Measurements from ENCODE around the gene PTPRB. TPM values are rescaled to one million over a fixed set of nuclear protein-coding genes. Genes with fewer than 3 reads are reported as not detected.

PTPRB gene
- total RNA-seq, 1 experiment from 2014 or later = 1.9 TPM

- H3K4me1 ChIP-seq (replicated peaks; ENCODE audit: insufficient read depth) = 0 out of 2 replicates have a peak, but pooled peaks cover 4% of the 10 kb centered on the region
- ChIA-PET CTCF (no interaction called here), POLR2A (ENCODE audit: unreplicated experiment) (no interaction called here)
- no peak overlapping the region for H2AFZ ChIP-seq
- no peaks in the 10 kb centered on the region; the same call in 1 of the 2 replicates for H3F3A ChIP-seq (ENCODE audit: insufficient read depth, low read depth)
- H4K20me1 ChIP-seq (ENCODE audit: insufficient read depth) = no peaks in the 10 kb centered on the region
- no peak overlapping the region for H3K4me3 ChIP-seq
- H3K79me2 ChIP-seq (ENCODE audit: low read depth) = no peaks in the 10 kb centered on the region
- DNase-seq = no peak
- no peak for TF ChIP-seq CTCF (conservative IDR thresholded peaks at IDR 0.05)
- TF ChIP-seq EZH2 (IDR thresholded peaks at IDR 0.05; ENCODE audit: low read depth) = no peak
- H3K36me3 ChIP-seq (ENCODE audit: low read depth) = no peaks in the 10 kb centered on the region
- H3K9me3 ChIP-seq (ENCODE audit: insufficient read depth, low read depth) = no peaks in the 10 kb centered on the region
- BruUV-seq (replicated peaks) = no TSS peak
- H3K27ac ChIP-seq = no peak overlapping the region
- no peaks in the 10 kb centered on the region for H3K9me2 ChIP-seq (ENCODE audit: insufficient read depth)
- intact Hi-C loops (cut with micrococcal nuclease; ENCODE audit: unreplicated experiment) = no loop called here
- H3K27me3 ChIP-seq (ENCODE audit: insufficient read depth, low read depth) = no peaks in the 10 kb centered on the region
- no peak overlapping the region for H3K4me2 ChIP-seq
These were observed 77.8 kb downstream of the PTPRB start for GRCh38 chr12:70559390-70559789.

GRCh38 chr12:70557583-70558191 is 79.5 kb downstream of the PTPRB start:
- Histone ChIP-seq H3K27ac (no peak overlapping the region), H3K4me2 (no peak overlapping the region), H3K4me3 (no peak overlapping the region), H3K36me3 (ENCODE audit: low read depth) (no peaks in the 10 kb centered on the region), H3K27me3 (ENCODE audit: insufficient read depth, low read depth) (no peaks in the 10 kb centered on the region), H3F3A (ENCODE audit: insufficient read depth, low read depth) (no peaks in the 10 kb centered on the region; the same call in 1 of the 2 replicates), H2AFZ (no peak overlapping the region), H3K9me2 (ENCODE audit: insufficient read depth) (no peaks in the 10 kb centered on the region), H3K4me1 (replicated peaks; ENCODE audit: insufficient read depth) (0 out of 2 replicates have a peak, but pooled peaks cover 4% of the 10 kb centered on the region), H3K9me3 (ENCODE audit: insufficient read depth, low read depth) (no peaks in the 10 kb centered on the region), H4K20me1 (ENCODE audit: insufficient read depth) (no peaks in the 10 kb centered on the region), H3K79me2 (ENCODE audit: low read depth) (no peaks in the 10 kb centered on the region)
- TF ChIP-seq CTCF (conservative IDR thresholded peaks at IDR 0.05) = no peak
- no peak for TF ChIP-seq EZH2 (IDR thresholded peaks at IDR 0.05; ENCODE audit: low read depth)
- DNase-seq = no peak
- intact Hi-C loops (cut with micrococcal nuclease; ENCODE audit: unreplicated experiment) = no loop called here
- ChIA-PET CTCF (interaction anchor here (0.6 kb wide), 1 partner anchor 755 kb away, joined by 3 read pairs; no protein-coding TSS in a partner anchor), POLR2A (ENCODE audit: unreplicated experiment) (no interaction called here)
- no TSS peak for BruUV-seq (replicated peaks)

GRCh38 chr12:70556179-70556869 is 80.9 kb downstream of the PTPRB start:
- intact Hi-C loops (cut with micrococcal nuclease; ENCODE audit: unreplicated experiment) = no loop called here
- no peak for DNase-seq
- POLR2A ChIA-PET (ENCODE audit: unreplicated experiment) = interaction anchor here (0.7 kb wide), 2 partner anchors 737 to 926 kb away, joined by 3 to 6 read pairs; no protein-coding TSS in a partner anchor
- no peaks in the 10 kb centered on the region for H3K79me2 ChIP-seq (ENCODE audit: low read depth)
- no peaks in the 10 kb centered on the region; the same call in 1 of the 2 replicates for H3F3A ChIP-seq (ENCODE audit: insufficient read depth, low read depth)
- H2AFZ ChIP-seq = no peak overlapping the region
- no peaks in the 10 kb centered on the region for H4K20me1 ChIP-seq (ENCODE audit: insufficient read depth)
- no peak overlapping the region for H3K4me3 ChIP-seq
- H3K4me1 ChIP-seq (replicated peaks; ENCODE audit: insufficient read depth) = 0 out of 2 replicates have a peak, but pooled peaks cover 4% of the 10 kb centered on the region
- no peak overlapping the region for H3K27ac ChIP-seq
- H3K36me3 ChIP-seq (ENCODE audit: low read depth) = no peaks in the 10 kb centered on the region
- H3K27me3 ChIP-seq (ENCODE audit: insufficient read depth, low read depth) = no peaks in the 10 kb centered on the region
- no TSS peak for BruUV-seq (replicated peaks)
- H3K9me3 ChIP-seq (ENCODE audit: insufficient read depth, low read depth) = no peaks in the 10 kb centered on the region
- no peak for TF ChIP-seq CTCF (conservative IDR thresholded peaks at IDR 0.05)
- no peak for TF ChIP-seq EZH2 (IDR thresholded peaks at IDR 0.05; ENCODE audit: low read depth)
- H3K9me2 ChIP-seq (ENCODE audit: insufficient read depth) = no peaks in the 10 kb centered on the region
- CTCF ChIA-PET = no interaction called here
- no peak overlapping the region for H3K4me2 ChIP-seq

Measured in PC-9 (cell line).